DND-41 (cell line): Measurements from ENCODE around the gene CACNB4.

Experiments used
- ATAC-seq: fragments of 200-7000 bp; cut with Tn5 transposase; 3 replicates; pipeline ENCODE4 v1.9.1; 2021; ENCODE audit warnings: low read depth; ENCODE audit not compliant: insufficient read depth
- DNase-seq: peaks from one replicate; pipeline ENCODE4 v3.0.0-alpha.2; 2020
- H2AFZ ChIP-seq: 2 replicates; pipeline ENCODE4 v1.6.0; 2012; ENCODE audit warnings: low read depth, low read length
- H3K27ac ChIP-seq: 2 replicates; pipeline ENCODE4 v1.5.1; 2012; ENCODE audit warnings: low read length, inconsistent platforms
- H3K27me3 ChIP-seq: fragments of 200-600 bp; sonication (generic); 2 replicates; pipeline ENCODE4 v1.6.0; 2012; ENCODE audit warnings: low read length, mild to moderate bottlenecking, inconsistent platforms; ENCODE audit not compliant: insufficient read depth, poor library complexity
- H3K36me3 ChIP-seq: 2 replicates; pipeline ENCODE4 v1.5.1; 2012; ENCODE audit warnings: low read length, inconsistent platforms; ENCODE audit not compliant: insufficient read depth
- H3K4me1 ChIP-seq: 2 replicates; pipeline ENCODE4 v1.5.1; 2012; ENCODE audit warnings: mild to moderate bottlenecking, low read length; ENCODE audit not compliant: insufficient read depth
- H3K4me2 ChIP-seq: 2 replicates; pipeline ENCODE4 v1.6.0; 2012; ENCODE audit warnings: mild to moderate bottlenecking, moderate library complexity, low read length, inconsistent platforms; ENCODE audit not compliant: insufficient read depth
- H3K4me3 ChIP-seq, 2 experiments: fragments of 200-600 bp in 1 of 2; shearing (Covaris generic) in 1 of 2; 2 replicates each; pipeline ENCODE4 v1.5.1; 2012 to 2016; ENCODE audit warnings: inconsistent platforms in 2 of 2, low read length in 2 of 2, mild to moderate bottlenecking in 2 of 2, low read depth in 1 of 2, moderate library complexity in 1 of 2
- H3K79me2 ChIP-seq: 2 replicates; pipeline ENCODE4 v1.6.0; 2012; ENCODE audit warnings: low read length, inconsistent platforms; ENCODE audit not compliant: insufficient read depth
- H3K9ac ChIP-seq: 2 replicates; pipeline ENCODE4 v1.6.0; 2012; ENCODE audit warnings: low read depth, mild to moderate bottlenecking, inconsistent platforms, low read length, moderate library complexity
- H3K9me3 ChIP-seq: 2 replicates; pipeline ENCODE4 v1.5.1; 2012; ENCODE audit warnings: low read length, moderate library complexity, mild to moderate bottlenecking, inconsistent platforms; ENCODE audit not compliant: insufficient read depth, severe bottlenecking
- H4K20me1 ChIP-seq: 2 replicates; pipeline ENCODE4 v1.6.0; 2012; ENCODE audit warnings: low read length; ENCODE audit not compliant: insufficient read depth
- EZH2 ChIP-seq: IDR thresholded peaks from 3 replicates; pipeline ENCODE4 v1.6.1; 2012; ENCODE audit warnings: borderline replicate concordance, low read depth, mild to moderate bottlenecking, moderate library complexity, low read length, inconsistent platforms; ENCODE audit not compliant: severe bottlenecking
- TF ChIP-seq, protein P1 (sequence below): IDR thresholded peaks from 2 replicates; pipeline ENCODE4 v1.5.1; 2012; ENCODE audit warnings: borderline replicate concordance, low read length, moderate library complexity, mild to moderate bottlenecking; ENCODE audit not compliant: poor library complexity, severe bottlenecking; ENCODE audit errors: extremely low read depth

CACNB4 gene

DNA sequence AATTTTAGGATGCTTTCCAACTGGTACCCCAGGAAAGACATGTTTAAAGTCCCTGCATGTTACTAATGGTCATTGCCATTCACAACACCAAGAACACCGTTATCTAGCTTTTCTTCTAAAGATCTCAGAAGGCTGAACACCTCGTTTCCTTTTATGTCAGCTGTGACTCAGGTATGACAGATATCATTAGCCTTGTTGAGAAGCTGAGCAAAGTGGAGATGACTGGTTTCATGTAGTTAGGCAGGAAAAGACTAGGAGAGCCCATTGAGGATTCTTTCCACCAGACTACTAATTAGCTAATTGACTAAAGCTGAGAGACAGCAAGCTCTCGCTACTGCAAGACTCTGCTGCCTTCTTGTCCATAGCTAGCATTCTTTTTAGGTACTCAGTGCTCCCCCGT lies 238.6 kb downstream of the CACNB4 start:
- Histone ChIP-seq H2AFZ (no peak overlapping the region), H4K20me1 (no peaks in the 10 kb centered on the region), H3K79me2 (no peaks in the 10 kb centered on the region), H3K4me2 (no peak overlapping the region), H3K4me1 (no peaks in the 10 kb centered on the region), H3K9me3 (no peaks in the 10 kb centered on the region), H3K36me3 (no peaks in the 10 kb centered on the region), H3K9ac (no peak overlapping the region), H3K4me3 (no peak overlapping the region), H3K27me3 (no peaks in the 10 kb centered on the region), H3K27ac (no peak overlapping the region)
- DNase-seq (no peak), ATAC-seq (no peak)
- TF ChIP-seq, protein P1, sequence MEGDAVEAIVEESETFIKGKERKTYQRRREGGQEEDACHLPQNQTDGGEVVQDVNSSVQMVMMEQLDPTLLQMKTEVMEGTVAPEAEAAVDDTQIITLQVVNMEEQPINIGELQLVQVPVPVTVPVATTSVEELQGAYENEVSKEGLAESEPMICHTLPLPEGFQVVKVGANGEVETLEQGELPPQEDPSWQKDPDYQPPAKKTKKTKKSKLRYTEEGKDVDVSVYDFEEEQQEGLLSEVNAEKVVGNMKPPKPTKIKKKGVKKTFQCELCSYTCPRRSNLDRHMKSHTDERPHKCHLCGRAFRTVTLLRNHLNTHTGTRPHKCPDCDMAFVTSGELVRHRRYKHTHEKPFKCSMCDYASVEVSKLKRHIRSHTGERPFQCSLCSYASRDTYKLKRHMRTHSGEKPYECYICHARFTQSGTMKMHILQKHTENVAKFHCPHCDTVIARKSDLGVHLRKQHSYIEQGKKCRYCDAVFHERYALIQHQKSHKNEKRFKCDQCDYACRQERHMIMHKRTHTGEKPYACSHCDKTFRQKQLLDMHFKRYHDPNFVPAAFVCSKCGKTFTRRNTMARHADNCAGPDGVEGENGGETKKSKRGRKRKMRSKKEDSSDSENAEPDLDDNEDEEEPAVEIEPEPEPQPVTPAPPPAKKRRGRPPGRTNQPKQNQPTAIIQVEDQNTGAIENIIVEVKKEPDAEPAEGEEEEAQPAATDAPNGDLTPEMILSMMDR, result no peak
- TF ChIP-seq EZH2, result no peak

DNA sequence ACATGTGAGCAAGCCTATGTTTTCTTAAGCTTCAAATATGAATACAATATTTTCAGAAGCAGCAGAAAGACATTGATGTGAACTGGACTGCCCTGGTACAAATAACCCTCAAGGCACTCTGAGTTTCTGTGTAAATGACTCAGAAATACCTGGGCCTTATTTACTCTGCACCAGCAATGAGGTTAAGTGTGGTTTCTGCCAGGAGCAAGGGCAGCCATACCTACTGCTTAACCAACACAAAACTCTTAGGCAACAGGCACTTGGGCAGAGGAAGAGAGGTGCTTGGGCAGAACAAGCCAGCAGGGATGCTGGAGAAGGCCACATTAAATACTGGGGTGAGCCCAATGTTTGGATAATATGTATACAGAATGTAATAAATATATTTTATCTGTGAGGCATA lies 241.2 kb downstream of the CACNB4 start:
- TF ChIP-seq, protein P1, result no peak
- no peak for TF ChIP-seq EZH2
- Histone ChIP-seq H3K9me3 (no peaks in the 10 kb centered on the region), H3K36me3 (no peaks in the 10 kb centered on the region), H3K27ac (no peak overlapping the region), H3K4me3 (no peak overlapping the region), H3K27me3 (peaks cover 3% of the 10 kb centered on the region), H3K4me2 (no peak overlapping the region), H3K9ac (no peak overlapping the region), H2AFZ (no peak overlapping the region), H3K4me1 (no peaks in the 10 kb centered on the region), H3K79me2 (no peaks in the 10 kb centered on the region), H4K20me1 (no peaks in the 10 kb centered on the region)
- DNase-seq (no peak), ATAC-seq (no peak)

DNA sequence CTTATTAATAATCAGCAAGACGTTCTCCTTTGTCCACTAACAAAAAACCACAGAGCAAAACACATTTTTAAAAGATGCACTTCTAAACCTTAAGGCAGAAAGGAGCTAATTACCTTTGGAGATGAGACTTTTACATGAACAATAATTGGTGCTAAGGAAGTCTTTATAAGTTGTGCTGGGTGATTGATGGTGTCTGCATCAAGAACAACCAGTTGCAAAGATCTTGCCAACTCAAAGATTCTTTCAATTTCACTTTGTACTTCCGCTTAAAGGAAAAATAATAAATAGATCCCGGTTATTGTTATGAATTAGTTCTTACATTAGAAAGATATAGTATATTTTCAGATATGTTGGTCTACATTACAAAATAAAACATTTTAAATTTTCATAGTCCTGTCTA lies 243.7 kb downstream of the CACNB4 start:
- Histone ChIP-seq H3K4me2 (no peak overlapping the region), H3K9ac (no peak overlapping the region), H3K4me3 (no peak overlapping the region), H3K4me1 (no peaks in the 10 kb centered on the region), H4K20me1 (no peaks in the 10 kb centered on the region), H3K9me3 (no peaks in the 10 kb centered on the region), H2AFZ (no peak overlapping the region), H3K27me3 (peaks cover 7% of the 10 kb centered on the region), H3K36me3 (no peaks in the 10 kb centered on the region), H3K79me2 (no peaks in the 10 kb centered on the region), H3K27ac (no peak overlapping the region)
- DNase-seq (no peak), ATAC-seq (no peak)
- TF ChIP-seq, protein P1, result no peak
- TF ChIP-seq EZH2, result no peak
